HFFc6 (cell line): Measurements from ENCODE around the gene EMP3. TPM values are rescaled to one million over a fixed set of nuclear protein-coding genes. Genes with fewer than 3 reads are reported as not detected.
A peak's percentile ranks its signal among the peaks of the same experiment; 100 is the strongest.
"Not testable (repeated sequence)": the region's sequence is repeated elsewhere in the genome, so short reads cannot be mapped to it uniquely, and the experiment has no call there.

Experiments used
- DNase-seq: peaks from one replicate; pipeline ENCODE4 v3.0.0-alpha.2; 2018
- H3K27ac Mint-ChIP-seq: 2 replicates; pipeline ENCODE4 v1.8.0; 2020; ENCODE audit warnings: mild to moderate bottlenecking, mixed read lengths
- H3K27me3 Mint-ChIP-seq: 2 replicates; pipeline ENCODE4 v1.8.0; 2021; ENCODE audit warnings: mild to moderate bottlenecking, moderate library complexity, mixed read lengths; ENCODE audit not compliant: insufficient read depth
- H3K36me3 Mint-ChIP-seq: 2 replicates; pipeline ENCODE4 v1.8.0; 2021; ENCODE audit warnings: low read depth, mixed read lengths
- H3K4me1 Mint-ChIP-seq: 2 replicates; pipeline ENCODE4 v1.8.0; 2020; ENCODE audit warnings: low read depth, mixed read lengths
- H3K4me3 Mint-ChIP-seq: 2 replicates; pipeline ENCODE4 v1.8.0; 2020; ENCODE audit warnings: mild to moderate bottlenecking, moderate library complexity, mixed read lengths
- H3K9me3 Mint-ChIP-seq: 2 replicates; pipeline ENCODE4 v1.8.0; 2020; ENCODE audit warnings: mild to moderate bottlenecking, mixed read lengths
- CTCF ChIP-seq: fragments of 200-600 bp; sonication (generic); IDR thresholded peaks from 2 replicates; pipeline ENCODE4 v1.5.0; 2021; ENCODE audit warnings: antibody characterized with exemption, mild to moderate bottlenecking
- total RNA-seq, 6 experiments: library from RNA; stranded (reverse); fragmentation: NEBNext Ultra II Directional; extraction: Animal tissue kit (Norgen Biotek cat#: 25700); gene quantifications; 2 replicates in 1 of 6; 3 replicates in 5 of 6; pipeline ENCODE4 v1.2.3, GENCODE V29; 2021

The EMP3 gene
- total RNA-seq, 6 experiments from 2014 or later, result 471 to 574 (median 525) TPM

GRCh38 chr19:48303866-48304265 is 21.5 kb upstream of the EMP3 start:
- Mint-ChIP-seq H3K27ac (no peak overlapping the region), H3K4me3 (no peak overlapping the region), H3K27me3 (peaks cover 21% of the 10 kb centered on the region), H3K9me3 (no peaks in the 10 kb centered on the region), H3K36me3 (no peaks in the 10 kb centered on the region), H3K4me1 (no peaks in the 10 kb centered on the region)
- no peak for DNase-seq
- no peak for TF ChIP-seq CTCF

GRCh38 chr19:48308631-48309586 is 16.4 kb upstream of the EMP3 start:
- Mint-ChIP-seq H3K9me3 (no peaks in the 10 kb centered on the region), H3K4me3 (no peak overlapping the region), H3K4me1 (no peaks in the 10 kb centered on the region), H3K27me3 (peaks cover 16% of the 10 kb centered on the region), H3K36me3 (no peaks in the 10 kb centered on the region), H3K27ac (no peak overlapping the region)
- TF ChIP-seq CTCF, result peak; percentile 46
- no peak for DNase-seq

DNA sequence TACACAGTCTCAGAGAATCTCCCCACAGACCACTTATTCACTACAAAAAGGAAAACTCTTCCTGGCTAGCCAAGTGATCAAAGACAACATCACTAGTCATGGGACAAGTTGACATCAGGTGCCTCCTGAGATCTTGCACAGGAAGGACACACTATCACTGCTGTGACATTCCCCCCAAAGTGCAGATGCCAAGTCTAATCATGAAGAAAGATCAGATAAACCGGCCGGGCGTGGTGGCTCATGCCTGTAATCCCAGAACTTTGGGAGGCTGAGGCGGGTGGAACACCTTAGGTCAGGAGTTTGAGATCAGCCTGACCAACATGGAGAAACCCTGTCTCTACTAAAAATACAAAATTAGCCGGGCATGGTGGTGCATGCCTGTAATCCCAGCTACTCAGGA is 15.6 kb upstream of the EMP3 start:
- not testable (repeated sequence) for DNase-seq, H3K27ac Mint-ChIP-seq, H3K36me3 Mint-ChIP-seq, H3K9me3 Mint-ChIP-seq, H3K4me1 Mint-ChIP-seq, H3K4me3 Mint-ChIP-seq
- peaks cover 16% of the 10 kb centered on the region for H3K27me3 Mint-ChIP-seq

DNA sequence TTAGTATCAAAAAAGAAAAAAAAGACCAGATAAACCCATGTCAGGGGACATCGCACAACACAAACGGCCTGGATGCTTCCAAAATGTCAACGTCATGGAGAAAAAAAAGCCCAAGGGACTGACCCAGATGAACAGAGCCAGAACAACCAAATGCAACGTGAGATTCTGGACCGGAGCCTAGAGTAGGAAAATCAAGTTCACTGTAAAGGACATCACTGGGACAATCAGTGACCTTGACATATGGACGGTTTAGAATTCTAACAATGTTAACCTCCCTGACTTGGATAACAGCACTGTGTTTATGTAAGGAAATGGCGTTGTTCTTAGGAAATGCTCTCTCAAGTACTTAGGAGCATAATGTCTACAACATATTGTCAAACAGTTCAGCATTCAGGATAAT is 15.1 kb upstream of the EMP3 start:
- Mint-ChIP-seq H3K9me3 (no peaks in the 10 kb centered on the region), H3K4me3 (no peak overlapping the region), H3K36me3 (no peaks in the 10 kb centered on the region), H3K27me3 (peaks cover 12% of the 10 kb centered on the region), H3K4me1 (no peaks in the 10 kb centered on the region), H3K27ac (no peak overlapping the region)
- no peak for TF ChIP-seq CTCF
- no peak for DNase-seq

DNA sequence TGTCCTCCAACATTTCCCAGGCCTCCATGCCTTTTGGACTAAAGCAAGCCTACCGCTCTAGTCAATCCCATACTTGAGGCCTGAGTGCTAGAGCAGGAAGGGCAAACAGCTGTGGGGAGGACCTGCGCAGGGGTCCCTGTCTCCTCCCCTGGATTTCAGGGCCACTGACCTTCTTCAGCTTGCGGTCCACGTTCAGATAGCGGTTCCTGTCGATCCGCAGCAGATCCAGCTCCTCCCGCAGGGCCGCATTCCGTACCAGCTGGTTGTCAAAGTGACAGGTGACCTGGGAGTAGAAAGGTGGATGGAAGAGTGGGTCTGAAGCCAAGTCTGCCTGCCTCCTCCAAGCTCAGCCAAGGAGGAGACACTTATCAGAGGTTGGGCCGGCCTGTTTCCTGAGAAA is 14.0 kb upstream of the EMP3 start:
- no peak for DNase-seq
- Mint-ChIP-seq H3K4me3 (no peak overlapping the region), H3K27me3 (peaks cover 10% of the 10 kb centered on the region), H3K4me1 (0 out of 2 replicates have a peak, but pooled peaks cover 7% of the 10 kb centered on the region), H3K27ac (no peak overlapping the region), H3K36me3 (no peaks in the 10 kb centered on the region), H3K9me3 (no peaks in the 10 kb centered on the region)
- TF ChIP-seq CTCF, result no peak

- Mint-ChIP-seq H3K4me1 (peaks cover 23% of the 10 kb centered on the region), H3K27ac (no peak overlapping the region), H3K27me3 (peaks cover 3% of the 10 kb centered on the region), H3K36me3 (no peaks in the 10 kb centered on the region), H3K9me3 (no peaks in the 10 kb centered on the region), H3K4me3 (no peak overlapping the region)
- DNase-seq, result no peak
- no peak for TF ChIP-seq CTCF
These were observed 9.6 kb upstream of the EMP3 start for GRCh38 chr19:48315712-48316111.

- H3K36me3 Mint-ChIP-seq, H3K27ac Mint-ChIP-seq, H3K27me3 Mint-ChIP-seq, H3K4me3 Mint-ChIP-seq, H3K9me3 Mint-ChIP-seq, DNase-seq: not testable (repeated sequence)
- H3K4me1 Mint-ChIP-seq, result peaks cover 39% of the 10 kb centered on the region
These were observed 7.7 kb upstream of the EMP3 start for GRCh38 chr19:48317708-48317960.
